Measurements from ENCODE around the gene ELOVL7.

Gene ELOVL7

GRCh38 chr5:60710362-60710761, 133.7 kb downstream of the ELOVL7 start:
- DNase-seq, result no peak

DNA sequence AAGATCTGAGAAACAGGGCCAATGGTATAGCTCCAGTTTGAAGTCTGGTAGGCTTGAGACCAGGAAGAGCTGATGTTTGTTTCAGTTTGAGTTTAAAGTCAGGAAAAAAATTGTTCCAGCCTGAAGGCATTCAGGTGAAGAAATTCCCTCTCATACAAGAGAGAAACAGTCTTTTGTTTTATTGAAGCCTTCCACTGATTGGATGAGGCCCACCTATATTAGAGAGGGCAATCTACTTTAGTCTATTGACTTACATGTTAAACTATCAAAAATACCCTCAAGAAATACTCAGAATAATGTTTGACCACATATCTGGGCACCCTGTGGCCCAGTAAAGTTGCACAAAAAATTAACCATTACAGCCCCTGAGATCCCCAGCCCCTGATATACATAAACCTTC, 138.9 kb downstream of the ELOVL7 start:
- no peak for DNase-seq

DNA sequence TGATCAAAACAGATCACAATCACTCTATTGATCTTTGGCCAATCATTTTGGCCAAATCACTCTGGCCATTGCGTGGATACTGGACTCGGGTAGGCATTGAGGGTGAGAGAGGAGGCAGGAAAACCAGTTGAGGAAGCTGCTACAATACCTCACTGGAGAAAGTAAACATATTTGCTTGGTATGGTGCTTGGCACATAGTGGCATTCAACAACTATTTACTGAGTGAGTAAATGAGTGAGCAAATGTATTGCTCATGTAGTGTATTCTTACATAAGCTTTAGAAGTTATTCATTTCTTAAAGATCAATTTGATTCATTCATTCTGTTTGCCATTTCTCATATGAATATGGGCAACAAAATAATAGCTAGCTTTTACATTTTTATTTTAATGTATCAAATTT, 140.1 kb downstream of the ELOVL7 start:
- no peak for DNase-seq
